Stimulated activated CD4-positive, alpha-beta T cell treated with anti-CD3 and anti-CD28 coated beads, TNF-alpha, amount 100 ng/mL, for 24 hours (primary cell): ENCODE results near the gene GYPC.

Source experiments
- DNase-seq, 3 experiments: peaks; one replicate each; pipeline ENCODE4 v3.0.0-alpha.2; 2020; ENCODE audit warnings: low read depth in 3 of 3

GYPC gene

DNA sequence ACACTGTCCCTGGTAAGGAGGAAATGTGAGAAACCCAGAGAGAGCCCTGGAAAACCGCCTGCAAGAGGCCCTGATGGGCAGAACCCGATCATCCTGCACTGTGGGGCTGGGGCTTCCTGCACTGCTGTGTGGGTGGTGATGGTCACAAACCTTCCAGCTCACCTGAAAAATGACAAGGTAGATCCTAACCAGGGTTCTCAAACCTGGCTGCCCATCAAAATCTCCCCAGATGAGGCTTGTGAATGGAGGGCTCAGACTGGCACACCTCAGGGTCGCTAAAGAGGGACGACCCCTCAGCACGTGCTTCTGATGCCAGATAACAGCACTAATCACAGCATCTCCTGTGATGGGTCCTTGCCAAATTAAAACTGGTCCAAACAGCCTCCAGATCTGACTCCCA, 74.7 kb downstream of the GYPC start:
- no peak for DNase-seq

DNA sequence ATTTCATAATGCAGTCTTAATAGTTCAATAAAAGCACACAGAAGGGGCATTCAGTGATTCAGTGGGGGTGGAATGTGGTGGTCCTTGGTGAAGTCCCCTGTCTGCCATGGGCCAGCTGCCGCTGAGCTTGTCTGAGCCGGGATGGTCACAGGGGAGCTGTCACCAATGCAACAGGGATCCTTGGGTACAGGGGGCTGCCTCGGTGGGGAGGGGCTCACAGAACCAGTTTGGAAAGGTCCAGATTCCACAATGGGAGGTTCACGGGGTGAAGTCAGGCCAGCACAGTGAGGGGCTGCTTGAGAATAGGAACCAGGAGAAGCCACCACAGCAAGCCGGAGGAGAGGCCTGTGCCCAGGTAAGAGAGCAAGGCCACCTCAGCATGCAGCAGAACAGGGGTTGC, 75.4 kb downstream of the GYPC start:
- DNase-seq, result no peak

DNA sequence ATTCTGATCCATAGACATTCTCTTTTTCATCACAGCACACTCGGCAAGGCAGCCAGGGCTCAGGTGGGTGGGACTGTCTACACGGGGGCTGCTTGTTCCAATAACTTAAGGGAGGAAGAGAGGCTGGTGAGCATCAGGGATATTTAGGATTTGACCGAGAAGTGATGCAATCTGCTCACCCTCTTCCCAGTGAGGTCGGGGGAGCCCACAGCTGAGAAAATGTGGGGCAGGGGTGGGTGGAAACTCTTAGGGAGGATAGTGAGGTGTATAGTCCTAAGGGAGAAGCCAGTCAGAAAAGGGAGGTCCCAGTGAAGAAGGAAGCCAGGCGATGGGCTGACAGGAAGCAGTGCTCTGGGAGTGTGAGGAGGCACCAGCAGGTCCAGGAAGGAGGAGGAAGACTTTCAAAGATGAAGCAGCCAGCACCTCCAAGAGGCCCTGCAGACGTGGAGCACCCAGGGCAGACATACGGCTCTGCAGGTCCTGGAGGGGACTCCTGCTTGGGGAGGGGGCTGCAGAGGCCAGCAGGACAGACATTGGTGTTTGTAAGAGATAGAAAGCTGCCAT, 76.8 kb downstream of the GYPC start:
- DNase-seq, result no peak

DNA sequence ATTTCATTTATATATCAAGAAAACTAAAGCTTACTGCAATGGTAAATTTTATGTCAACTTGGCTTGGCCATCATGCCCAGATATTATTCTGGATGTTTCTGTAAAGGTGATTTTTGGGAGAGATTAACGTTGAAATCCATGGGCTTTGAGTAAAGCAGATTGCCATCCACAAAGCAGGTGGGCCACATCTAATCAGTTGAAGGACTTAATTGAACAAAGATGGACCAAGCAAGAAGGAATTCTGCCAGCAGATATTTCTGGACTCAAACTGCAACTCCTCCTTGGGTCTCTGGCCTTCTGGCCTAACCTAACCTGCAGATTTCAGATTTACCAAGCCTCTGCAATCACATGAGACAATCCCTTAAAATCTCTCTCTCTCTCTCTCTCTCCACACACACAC, 77.8 kb downstream of the GYPC start:
- no peak for DNase-seq

DNA sequence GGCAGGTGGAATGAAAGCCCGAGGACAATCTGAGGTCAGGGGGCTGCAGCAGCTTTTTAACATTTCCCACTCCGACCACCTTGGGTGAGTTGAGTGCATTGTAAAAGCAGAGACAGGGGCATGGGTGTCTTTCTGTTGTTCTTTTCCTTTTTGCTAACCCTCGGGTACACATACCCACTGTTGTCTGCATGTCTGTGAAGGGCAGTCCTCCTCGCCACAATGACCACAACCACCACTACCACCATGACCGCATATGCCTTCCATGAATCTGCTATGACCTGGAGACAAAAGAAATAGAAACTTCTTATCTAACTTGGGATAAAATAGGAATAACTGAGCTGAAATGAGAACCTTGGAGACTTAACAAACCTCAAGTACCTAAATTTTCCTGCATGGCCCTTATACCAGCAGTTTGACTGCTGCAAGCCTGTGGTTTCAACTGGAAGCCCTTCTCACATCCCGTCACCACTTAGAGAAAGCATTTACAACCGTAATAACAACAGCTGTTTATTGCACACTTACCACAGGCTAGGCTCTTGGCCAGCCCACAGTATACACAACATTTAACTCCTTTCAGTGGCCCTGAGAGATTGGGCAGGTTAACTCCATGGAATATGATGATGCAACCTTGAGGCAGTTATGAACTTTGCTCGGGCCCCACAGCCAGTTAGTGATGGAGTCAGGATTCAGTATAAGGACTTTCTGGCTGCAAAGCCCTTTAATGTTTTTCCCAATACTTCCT, 80.3 kb downstream of the GYPC start:
- no peak for DNase-seq

DNA sequence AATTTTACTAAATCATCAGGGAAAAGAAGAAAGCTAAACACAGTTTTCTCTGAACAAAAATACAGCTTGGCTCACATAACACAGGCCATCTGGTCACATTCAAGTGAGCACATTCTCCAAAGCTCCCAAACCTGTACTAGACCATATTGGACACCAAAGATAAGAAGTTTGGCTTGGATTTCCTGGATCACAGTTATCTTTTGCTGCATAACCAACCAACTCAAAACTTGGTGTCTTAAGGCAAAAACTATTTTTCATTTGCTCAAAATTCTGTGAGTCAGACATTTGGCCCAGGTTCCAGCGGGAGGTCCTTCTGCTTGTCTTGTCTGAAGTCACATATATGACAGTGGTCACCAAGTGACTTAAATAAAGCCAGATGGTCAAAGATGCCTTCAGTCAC, 83.2 kb downstream of the GYPC start:
- DNase-seq, result no peak

DNA sequence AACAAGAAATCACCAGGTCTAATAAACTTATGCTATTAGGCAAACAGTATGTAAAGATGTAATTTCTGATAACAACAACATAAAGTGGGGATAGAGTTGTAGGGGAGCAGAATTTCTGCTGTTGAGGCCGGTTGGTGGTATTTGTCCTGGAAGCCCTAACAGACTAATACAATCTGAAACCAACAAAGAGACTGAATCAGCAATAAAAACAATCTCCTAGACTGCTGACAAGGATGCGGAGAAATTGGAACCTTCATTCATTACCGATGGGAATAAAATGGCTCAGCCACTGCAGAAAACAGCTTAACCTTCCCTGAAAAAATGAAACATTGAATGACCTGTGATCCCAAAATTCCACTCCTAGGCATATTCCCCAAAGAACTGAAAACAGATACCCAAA, 88.7 kb downstream of the GYPC start:
- DNase-seq, result no peak
